Heart right ventricle (tissue), 16 donors: ENCODE data around the gene ZMYM2. TPM values are rescaled to one million over a fixed set of nuclear protein-coding genes. Genes with fewer than 3 reads are reported as not detected.

Source experiments
- ATAC-seq, 8 donors: fragments of 200-7000 bp; cut with Tn5 transposase; one replicate each; pipeline ENCODE4 v1.9.1; 2020; ENCODE audit warnings: mild to moderate bottlenecking in 8 of 8, moderate library complexity in 8 of 8, moderate number of reproducible peaks in 1 of 8
- DNase-seq, 2 donors: peaks; one replicate each; pipeline ENCODE4 v3.0.0-alpha.2; 2020
- H3K27ac ChIP-seq, 10 donors: fragments of 200-600 bp; sonication (generic) in 2 of 10; one replicate each; pipeline versions ENCODE4 v1.5.0 to v1.8.0; 2020 to 2022; ENCODE audit warnings: mild to moderate bottlenecking in 3 of 10
- H3K27me3 ChIP-seq, 7 donors: fragments of 200-600 bp; one replicate each; pipeline ENCODE4 v1.8.0; 2021 to 2022; ENCODE audit warnings: mild to moderate bottlenecking in 2 of 7
- H3K36me3 ChIP-seq, 9 donors: fragments of 200-600 bp; sonication (generic) in 1 of 9; one replicate each; pipeline versions ENCODE4 v1.5.0 to v1.8.0; 2020 to 2022; ENCODE audit warnings: mild to moderate bottlenecking in 2 of 9
- H3K4me1 ChIP-seq, 9 donors: fragments of 200-600 bp; sonication (generic) in 1 of 9; one replicate each; pipeline versions ENCODE4 v1.5.0 to v1.8.0; 2020 to 2022; ENCODE audit warnings: mild to moderate bottlenecking in 4 of 9
- H3K4me3 ChIP-seq, 10 donors: fragments of 200-600 bp; sonication (generic) in 2 of 10; one replicate each; pipeline versions ENCODE4 v1.5.0 to v1.8.0; 2020 to 2022; ENCODE audit warnings: mild to moderate bottlenecking in 7 of 10, moderate library complexity in 2 of 10
- H3K9me3 ChIP-seq, 11 donors: fragments of 200-600 bp in 10 of 11; sonication (generic) in 2 of 11; one replicate each; pipeline versions ENCODE4 v1.5.0 to v1.8.0; 2013 to 2022; ENCODE audit warnings: mild to moderate bottlenecking in 2 of 11, control low read depth in 1 of 11, moderate library complexity in 1 of 11
- WGBS, 2 donors: extraction: QIAGEN DNeasy Blood & Tissue Kit; methylation state at CpG; one replicate each; pipeline ENCODE4 v1.1.7; 2013; ENCODE audit warnings: inconsistent platforms in 1 of 2; 5-methylcytosine and 5-hydroxymethylcytosine counted together
- intact Hi-C, 10 donors: fragments of 100-400 bp; cut with DNase I; formaldehyde crosslinking; loops; one replicate each; pipeline versions ENCODE4 v1.11.1 to v1.14.2; 2022
- polyA plus RNA-seq, 2 donors: library from polyadenylated mRNA; stranded (reverse); fragments of 200-250 nt; gene quantifications; one replicate each; pipeline ENCODE4 v1.2.3, GENCODE V29; 2013
- total RNA-seq, 10 donors: library from RNA; stranded (reverse); fragmentation: NEBNext Ultra II Directional in 3 of 10; extraction: Animal tissue kit (Norgen Biotek cat#: 25700) in 3 of 10; gene quantifications; one replicate each; pipeline versions ENCODE4 v1.2.1 to v1.2.4, GENCODE V29; 2021 to 2023
- TF ChIP-seq, protein P1 (sequence below), 9 donors: fragments of 200-600 bp; sonication (generic) in 2 of 9; IDR thresholded peaks; one replicate each; pipeline versions ENCODE4 v1.5.0 to v1.8.0; 2021 to 2022; ENCODE audit warnings: antibody characterized with exemption in 9 of 9, mild to moderate bottlenecking in 5 of 9, moderate library complexity in 1 of 9
- donor health status: Arrhythmogenic right ventricular cardiomyopathy.
- donor health status: ischemic (EF 13 %, LVEDD 7.1; RV severe dilation, severe dysfunction).
- donor health status: healthy with polysubstance abuse.
- donor health status: DM: no; HTN: yes; CAD: no.
- donor health status: DM: no; HTN: no; CAD: no.
- donor health status: ischemic (EF 25% LVEDD 6.9; RV normal size, moderate dysfunction).
- donor health status: ischemic (EF 25% LVEDD 5.7; RV mildly dilated, moderate dysfunction).
- donor health status: healthy.
- donor health status: DM: yes; HTN: yes; CAD: no.
- donor health status: Ischemic cardiomyopathy.
- donor health status: ischemic (EF 35%, LVEDD 5.7; RV mildly dilated, moderate dysfunction).
- donor health status: nonischemic (EF 11% LVEDD 7.7; RV severe dilation, severe dysfunction).
- donor health status: DM: yes; HTN: yes; CAD: no.
- donor health status: PGD.
- donor health status: ischemic (EF 29% LVEDD 5.4; RV normal size, mild dysfunction).
- donor health status: nonischemic (EF 23%, LVEDD 6.1; RV moderate dilation, normal function).

ZMYM2 gene
- total and polyA plus RNA-seq, 12 donors: 9.2 to 68.5 (median 49.9) TPM

DNA sequence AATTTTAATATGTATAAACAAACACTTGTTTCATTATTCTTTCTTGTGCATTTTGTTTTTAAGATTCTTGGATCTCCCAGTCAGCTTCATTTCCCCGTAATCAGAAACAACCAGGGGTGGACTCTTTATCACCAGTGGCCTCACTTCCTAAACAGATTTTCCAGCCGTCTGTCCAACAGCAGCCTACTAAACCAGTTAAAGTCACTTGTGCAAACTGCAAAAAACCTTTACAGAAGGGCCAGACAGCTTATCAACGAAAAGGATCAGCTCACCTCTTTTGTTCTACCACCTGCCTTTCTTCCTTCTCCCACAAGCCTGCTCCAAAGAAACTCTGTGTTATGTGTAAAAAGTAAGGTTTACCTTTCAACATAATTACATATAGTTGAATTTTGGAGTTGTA, 44.3 kb downstream of the ZMYM2 start:
- intact Hi-C loops: no loop called here
- TF ChIP-seq, protein P1, sequence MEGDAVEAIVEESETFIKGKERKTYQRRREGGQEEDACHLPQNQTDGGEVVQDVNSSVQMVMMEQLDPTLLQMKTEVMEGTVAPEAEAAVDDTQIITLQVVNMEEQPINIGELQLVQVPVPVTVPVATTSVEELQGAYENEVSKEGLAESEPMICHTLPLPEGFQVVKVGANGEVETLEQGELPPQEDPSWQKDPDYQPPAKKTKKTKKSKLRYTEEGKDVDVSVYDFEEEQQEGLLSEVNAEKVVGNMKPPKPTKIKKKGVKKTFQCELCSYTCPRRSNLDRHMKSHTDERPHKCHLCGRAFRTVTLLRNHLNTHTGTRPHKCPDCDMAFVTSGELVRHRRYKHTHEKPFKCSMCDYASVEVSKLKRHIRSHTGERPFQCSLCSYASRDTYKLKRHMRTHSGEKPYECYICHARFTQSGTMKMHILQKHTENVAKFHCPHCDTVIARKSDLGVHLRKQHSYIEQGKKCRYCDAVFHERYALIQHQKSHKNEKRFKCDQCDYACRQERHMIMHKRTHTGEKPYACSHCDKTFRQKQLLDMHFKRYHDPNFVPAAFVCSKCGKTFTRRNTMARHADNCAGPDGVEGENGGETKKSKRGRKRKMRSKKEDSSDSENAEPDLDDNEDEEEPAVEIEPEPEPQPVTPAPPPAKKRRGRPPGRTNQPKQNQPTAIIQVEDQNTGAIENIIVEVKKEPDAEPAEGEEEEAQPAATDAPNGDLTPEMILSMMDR (IDR thresholded peaks at IDR 0.05): no peak
- Histone ChIP-seq H3K27me3 (no peaks in the 10 kb centered on the region), H3K4me1 (peaks cover 6 to 43% (median 23%) of the 10 kb centered on the region in 9 donors), H3K4me3 (no peak overlapping the region), H3K36me3 (peaks cover 0 to 80% (median 45%) of the 10 kb centered on the region in 9 donors), H3K27ac (no peak overlapping the region), H3K9me3 (no peaks in the 10 kb centered on the region)
- 17 to 18% methylated on average over 3 of the region's 3 CpGs for WGBS, 2 donors
- DNase-seq (no peak), ATAC-seq (peak in 3 of 8 donors; percentile 46 to 62 (median 57))

DNA sequence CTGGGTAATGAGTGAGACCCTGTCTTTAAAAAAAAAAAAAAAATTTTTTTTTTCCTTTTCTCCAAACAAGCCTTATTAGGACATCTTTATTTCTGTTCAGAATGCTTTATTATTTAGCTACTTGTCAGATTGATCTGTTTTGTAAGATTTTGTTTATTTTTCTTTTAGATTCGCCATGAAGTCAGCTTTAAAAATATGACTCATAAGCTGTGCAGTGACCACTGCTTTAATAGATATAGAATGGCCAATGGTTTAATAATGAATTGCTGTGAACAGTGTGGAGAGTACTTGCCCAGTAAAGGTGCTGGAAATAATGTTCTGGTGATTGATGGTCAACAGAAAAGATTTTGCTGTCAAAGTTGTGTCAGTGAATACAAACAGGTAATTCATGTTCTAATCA, 47.7 kb downstream of the ZMYM2 start:
- peaks cover 0 to 92% (median 54%) of the 10 kb centered on the region in 9 donors for H3K36me3 ChIP-seq
- H3K4me3 ChIP-seq: no peak overlapping the region
- peaks cover 0 to 4% (median 0%) of the 10 kb centered on the region in 11 donors for H3K9me3 ChIP-seq
- peaks cover 0 to 31% (median 23%) of the 10 kb centered on the region in 9 donors for H3K4me1 ChIP-seq
- ATAC-seq (no peak), DNase-seq (no peak)
- no peaks in the 10 kb centered on the region for H3K27me3 ChIP-seq
- TF ChIP-seq, protein P1 (IDR thresholded peaks at IDR 0.05): no peak
- 95 to 98% methylated on average over 1 of the region's 1 CpG for WGBS, 2 donors
- intact Hi-C loops: no loop called here
- no peak overlapping the region for H3K27ac ChIP-seq

DNA sequence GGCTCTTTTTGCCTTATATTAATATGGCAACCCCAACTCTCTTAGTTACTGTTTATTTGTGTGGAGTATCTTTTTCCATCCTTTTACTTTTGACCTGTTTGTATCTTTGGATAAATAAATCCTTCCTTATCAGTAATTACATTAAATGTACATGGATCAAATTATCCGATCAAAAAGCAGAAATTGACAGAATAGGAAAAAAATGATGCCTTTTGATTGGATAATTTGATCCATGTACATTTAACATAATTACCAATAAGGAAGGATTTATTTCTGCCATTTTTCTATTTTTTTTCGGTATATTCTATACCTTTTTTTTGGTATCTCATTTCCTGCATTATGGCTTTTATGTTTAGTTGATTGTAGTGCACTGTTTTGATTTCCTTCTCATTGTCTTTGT, 57.2 kb downstream of the ZMYM2 start:
- no peak overlapping the region for H3K4me3 ChIP-seq
- intact Hi-C loops: no loop called here
- no peaks in the 10 kb centered on the region for H3K27me3 ChIP-seq
- no peaks in the 10 kb centered on the region for H3K4me1 ChIP-seq
- peaks cover 0 to 94% (median 11%) of the 10 kb centered on the region in 9 donors for H3K36me3 ChIP-seq
- DNase-seq (no peak), ATAC-seq (no peak)
- H3K27ac ChIP-seq: no peak overlapping the region
- peaks cover 0 to 40% (median 26%) of the 10 kb centered on the region in 11 donors for H3K9me3 ChIP-seq
- TF ChIP-seq, protein P1 (IDR thresholded peaks at IDR 0.05): no peak
- 97% methylated on average over 2 of the region's 2 CpGs for WGBS, 2 donors

DNA sequence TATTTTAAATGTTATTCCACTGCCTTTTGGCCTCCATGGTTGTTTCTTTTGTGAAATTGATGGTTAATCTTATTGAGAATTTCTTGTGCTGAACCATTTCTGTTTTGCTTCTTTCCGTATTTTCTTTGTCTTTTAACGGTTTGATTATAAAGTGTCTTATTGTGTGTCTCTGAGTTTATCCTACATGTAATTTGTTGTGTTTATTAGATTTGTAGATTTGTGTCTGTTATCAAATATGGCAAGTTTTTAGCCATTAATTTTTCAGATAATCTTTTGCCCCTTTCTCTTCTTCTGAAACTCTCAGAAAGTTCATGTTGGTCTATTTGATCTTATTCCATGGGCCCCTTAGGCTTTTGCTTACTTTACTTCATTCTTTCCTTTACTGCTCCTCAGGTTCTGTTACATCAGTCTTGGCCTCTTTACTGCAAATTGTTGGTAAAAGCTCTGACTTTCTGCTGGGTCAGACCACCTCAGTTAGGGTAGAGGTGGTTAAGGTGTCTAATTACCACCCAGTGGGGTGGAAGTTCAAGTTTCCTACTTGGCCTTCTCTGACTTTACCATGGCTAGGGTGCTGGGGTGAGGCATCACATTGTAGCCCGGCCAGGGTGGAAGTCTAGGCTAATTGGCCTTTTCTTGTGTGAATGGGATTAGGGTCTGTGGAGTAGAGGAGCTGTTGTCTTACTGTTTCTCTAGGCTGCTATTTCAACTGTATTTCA, 58.3 kb downstream of the ZMYM2 start:
- no peak for ATAC-seq
- no peak overlapping the region for H3K27ac ChIP-seq
- peaks cover 0 to 40% (median 26%) of the 10 kb centered on the region in 11 donors for H3K9me3 ChIP-seq
- peaks cover 0 to 94% (median 8%) of the 10 kb centered on the region in 9 donors for H3K36me3 ChIP-seq
- WGBS, 2 donors: 97% methylated on average over 3 of the region's 3 CpGs
- TF ChIP-seq, protein P1 (IDR thresholded peaks at IDR 0.05): no peak
- H3K4me3 ChIP-seq: no peak overlapping the region
- H3K4me1 ChIP-seq: peaks cover 0 to under 1% (median 0%) of the 10 kb centered on the region in 9 donors
- no peak for DNase-seq
- intact Hi-C loops: no loop called here
- no peaks in the 10 kb centered on the region for H3K27me3 ChIP-seq
